CD14-positive monocyte (primary cell): Measurements from ENCODE around the gene PAQR9. TPM values are rescaled to one million over a fixed set of nuclear protein-coding genes. Genes with fewer than 3 reads are reported as not detected.

Experiments
- DNase-seq, 3 donors: peaks; one replicate each; pipeline ENCODE4 v3.0.0-alpha.2; 2011 to 2022
- H2AFZ ChIP-seq: 2 replicates; pipeline ENCODE4 v1.6.0; 2012; ENCODE audit warnings: mild to moderate bottlenecking, low read depth, low read length, inconsistent platforms; ENCODE audit not compliant: insufficient read depth, poor library complexity, severe bottlenecking
- H3K27ac ChIP-seq, 2 donors: 1 replicate in 1 of 2; 2 replicates in 1 of 2; pipeline ENCODE4 v1.5.1; 2012 to 2013; ENCODE audit warnings: low read length in 2 of 2, control low read depth in 1 of 2, inconsistent platforms in 1 of 2, low read depth in 1 of 2, mild to moderate bottlenecking in 1 of 2
- H3K27me3 ChIP-seq, 2 donors: one replicate each; pipeline versions ENCODE4 v1.6.0 to v1.6.1; 2011 to 2013; ENCODE audit warnings: low read length in 2 of 2; ENCODE audit not compliant: control insufficient read depth in 2 of 2, insufficient read depth in 2 of 2
- H3K36me3 ChIP-seq, 2 donors: replicated peaks in 1 of 2; 1 replicate in 1 of 2; 2 replicates in 1 of 2; pipeline versions ENCODE4 v1.5.1 to v1.6.1; 2012 to 2013; ENCODE audit warnings: low read length in 2 of 2, control low read depth in 1 of 2, inconsistent platforms in 1 of 2, mild to moderate bottlenecking in 1 of 2; ENCODE audit not compliant: insufficient read depth in 2 of 2, control insufficient read depth in 1 of 2
- H3K4me1 ChIP-seq, 2 donors: 1 replicate in 1 of 2; 2 replicates in 1 of 2; pipeline versions ENCODE4 v1.5.1 to v1.6.1; 2012 to 2013; ENCODE audit warnings: low read length in 2 of 2, control low read depth in 1 of 2, inconsistent platforms in 1 of 2, mild to moderate bottlenecking in 1 of 2, moderate library complexity in 1 of 2; ENCODE audit not compliant: insufficient read depth in 2 of 2, control insufficient read depth in 1 of 2
- H3K4me2 ChIP-seq: replicated peaks from 2 replicates; pipeline ENCODE3; 2012; ENCODE audit warnings: low read length, moderate library complexity, mild to moderate bottlenecking; ENCODE audit not compliant: poor library complexity, severe bottlenecking; ENCODE audit errors: extremely low read depth
- H3K4me3 ChIP-seq, 3 experiments: fragments of 200-600 bp in 1 of 3; sonication (generic) in 1 of 3; replicated peaks in 1 of 3; 1 replicate in 2 of 3; 2 replicates in 1 of 3; pipeline ENCODE4 v1.5.1; 2011 to 2013; ENCODE audit warnings: low read length in 3 of 3, mild to moderate bottlenecking in 3 of 3, control low read depth in 2 of 3, low read depth in 2 of 3, inconsistent platforms in 1 of 3, moderate library complexity in 1 of 3
- H3K79me2 ChIP-seq: 2 replicates; pipeline ENCODE4 v1.6.0; 2012; ENCODE audit warnings: mild to moderate bottlenecking, control low read depth, inconsistent platforms, low read length, moderate library complexity; ENCODE audit not compliant: insufficient read depth
- H3K9ac ChIP-seq: 2 replicates; pipeline ENCODE4 v1.6.0; 2017; ENCODE audit warnings: low read length, mild to moderate bottlenecking; ENCODE audit not compliant: insufficient read depth, poor library complexity, severe bottlenecking
- H3K9me3 ChIP-seq, 2 donors: replicated peaks in 1 of 2; 1 replicate in 1 of 2; 2 replicates in 1 of 2; pipeline versions ENCODE4 v1.5.1 to v1.6.1; 2012 to 2013; ENCODE audit warnings: low read length in 2 of 2, control low read depth in 1 of 2; ENCODE audit not compliant: control insufficient read depth in 1 of 2, insufficient read depth in 1 of 2
- H4K20me1 ChIP-seq: 2 replicates; pipeline ENCODE4 v1.6.0; 2012; ENCODE audit warnings: mild to moderate bottlenecking, low read length, control low read depth, moderate library complexity; ENCODE audit not compliant: insufficient read depth
- H3K27ac Mint-ChIP-seq, 7 donors: one replicate each; pipeline ENCODE4 v1.8.0; 2020; ENCODE audit warnings: mild to moderate bottlenecking in 7 of 7, mixed read lengths in 7 of 7, moderate library complexity in 6 of 7, inconsistent platforms in 2 of 7
- H3K27me3 Mint-ChIP-seq, 3 donors: one replicate each; pipeline ENCODE4 v1.8.0; 2021 to 2022; ENCODE audit warnings: low read depth in 3 of 3, mild to moderate bottlenecking in 3 of 3, mixed read lengths in 3 of 3, moderate library complexity in 3 of 3, inconsistent platforms in 1 of 3
- H3K36me3 Mint-ChIP-seq, 2 donors: one replicate each; pipeline ENCODE4 v1.8.0; 2020; ENCODE audit warnings: mixed read lengths in 2 of 2, inconsistent platforms in 1 of 2, mild to moderate bottlenecking in 1 of 2
- H3K4me1 Mint-ChIP-seq: one replicate; pipeline ENCODE4 v1.8.0; 2020; ENCODE audit warnings: mild to moderate bottlenecking, mixed read lengths
- H3K4me3 Mint-ChIP-seq, 2 donors: one replicate each; pipeline ENCODE4 v1.8.0; 2020; ENCODE audit warnings: mild to moderate bottlenecking in 2 of 2, mixed read lengths in 2 of 2, moderate library complexity in 1 of 2
- H3K9me3 Mint-ChIP-seq, 7 donors: one replicate each; pipeline ENCODE4 v1.8.0; 2020 to 2022; ENCODE audit warnings: mixed read lengths in 7 of 7, mild to moderate bottlenecking in 6 of 7, moderate library complexity in 6 of 7, inconsistent platforms in 2 of 7
- CTCF ChIP-seq: fragments of 200-600 bp; IDR thresholded peaks from one replicate; pipeline ENCODE4 v1.8.0; 2022; ENCODE audit warnings: antibody characterized with exemption, mild to moderate bottlenecking
- WGBS: methylation state at CpG from one replicate; pipeline ENCODE4 v1.1.5; 2013; ENCODE audit warnings: missing lambda C conversion rate; ENCODE audit not compliant: insufficient coverage; 5-methylcytosine and 5-hydroxymethylcytosine counted together
- intact Hi-C, 2 donors: fragments of 100-400 bp; cut with micrococcal nuclease; formaldehyde crosslinking; loops; one replicate each; pipeline versions ENCODE4 v1.15.0 to v1.15.1; 2023
- polyA plus RNA-seq, 3 donors: library from polyadenylated mRNA; depleted of rRNA in 1 of 3; unstranded in 2 of 3; stranded (reverse) in 1 of 3; fragments of 300-500 nt in 2 of 3; fragments of >200 nt in 1 of 3; fragmentation: Illumina TruSeq in 2 of 3; gene quantifications; 1 replicate in 2 of 3; 2 replicates in 1 of 3; pipeline ENCODE4 v1.2.3, GENCODE V29; 2012 to 2021

PAQR9 gene
- polyA plus RNA-seq, 3 donors: not detected

- Mint-ChIP-seq H3K9me3 (peaks cover 0 to 18% (median 7%) of the 10 kb centered on the region in 7 donors), H3K4me3 (no peak overlapping the region), H3K4me1 (peaks cover 13% of the 10 kb centered on the region), H3K27ac (no peak overlapping the region), H3K27me3 (peaks cover 33 to 44% (median 35%) of the 10 kb centered on the region in 3 donors), H3K36me3 (no peaks in the 10 kb centered on the region)
- WGBS: 83% methylated on average over 4 of the region's 4 CpGs
- Histone ChIP-seq H3K4me1 (peaks cover 0 to 8% of the 10 kb centered on the region in 2 donors), H3K9ac (no peak overlapping the region), H2AFZ (no peak overlapping the region), H3K4me3 (no peak overlapping the region), H3K27ac (no peak overlapping the region), H3K36me3 (no peaks in the 10 kb centered on the region), H3K79me2 (no peaks in the 10 kb centered on the region), H3K9me3 (no peaks in the 10 kb centered on the region), H3K27me3 (peaks cover 22 to 25% of the 10 kb centered on the region in 2 donors), H3K4me2 (no peak overlapping the region), H4K20me1 (no peaks in the 10 kb centered on the region)
- intact Hi-C loops: no loop called here
- DNase-seq: no peak
- TF ChIP-seq CTCF: no peak
Observed at GRCh38 chr3:142945023-142945422, 18.5 kb downstream of the PAQR9 start.

GRCh38 chr3:142944342-142944741, 19.1 kb downstream of the PAQR9 start:
- Histone ChIP-seq H3K9ac (no peak overlapping the region), H3K27me3 (peaks cover 19 to 22% of the 10 kb centered on the region in 2 donors), H3K4me1 (peaks cover 0 to 8% of the 10 kb centered on the region in 2 donors), H4K20me1 (no peaks in the 10 kb centered on the region), H3K4me3 (no peak overlapping the region), H3K27ac (no peak overlapping the region), H3K4me2 (no peak overlapping the region), H3K9me3 (no peaks in the 10 kb centered on the region), H2AFZ (no peak overlapping the region), H3K79me2 (no peaks in the 10 kb centered on the region), H3K36me3 (no peaks in the 10 kb centered on the region)
- Mint-ChIP-seq H3K27me3 (peaks cover 28 to 39% (median 29%) of the 10 kb centered on the region in 3 donors), H3K4me1 (peaks cover 13% of the 10 kb centered on the region), H3K27ac (no peak overlapping the region), H3K36me3 (no peaks in the 10 kb centered on the region), H3K4me3 (no peak overlapping the region), H3K9me3 (peaks cover 0 to 18% (median 7%) of the 10 kb centered on the region in 7 donors)
- no peak for DNase-seq
- intact Hi-C loops: no loop called here
- TF ChIP-seq CTCF: no peak
- no CpG with 5 or more reads among the region's 4 CpGs for WGBS
